OCI-LY1 (cell line): Measurements from ENCODE around the gene TTLL11.

Experiments
- H2AFZ ChIP-seq: fragments of 200-600 bp; sonication (generic), shearing (Covaris generic); 2 replicates; pipeline ENCODE4 v1.6.0; 2014; ENCODE audit warnings: antibody characterized with exemption, mild to moderate bottlenecking, low read length
- H3F3A ChIP-seq: fragments of 200-600 bp; sonication (generic), shearing (Covaris generic); 2 replicates; pipeline ENCODE4 v1.6.0; 2014; ENCODE audit warnings: mild to moderate bottlenecking, antibody characterized with exemption, low read length, moderate library complexity; ENCODE audit not compliant: insufficient read depth
- H3K27ac ChIP-seq: fragments of 200-600 bp; sonication (generic); 2 replicates; pipeline ENCODE4 v1.5.1; 2014; ENCODE audit warnings: low read length, mixed run types, mild to moderate bottlenecking, low read depth; ENCODE audit not compliant: poor library complexity, severe bottlenecking
- H3K27me3 ChIP-seq: fragments of 200-600 bp; sonication (generic); 2 replicates; pipeline ENCODE4 v1.6.0; 2014; ENCODE audit warnings: antibody characterized with exemption, mild to moderate bottlenecking, low read length, moderate library complexity; ENCODE audit not compliant: insufficient read depth
- H3K36me3 ChIP-seq: fragments of 200-600 bp; sonication (generic); 2 replicates; pipeline ENCODE4 v1.6.1; 2014; ENCODE audit warnings: mild to moderate bottlenecking, antibody characterized with exemption, low read length, moderate library complexity, mixed read lengths; ENCODE audit not compliant: insufficient read depth
- H3K4me1 ChIP-seq: fragments of 200-600 bp; sonication (generic); 2 replicates; pipeline ENCODE4 v1.5.1; 2014; ENCODE audit warnings: mild to moderate bottlenecking, low read length, moderate library complexity; ENCODE audit not compliant: insufficient read depth, severe bottlenecking
- H3K4me2 ChIP-seq: fragments of 200-600 bp; sonication (generic), shearing (Covaris generic); 2 replicates; pipeline ENCODE4 v1.6.1; 2014; ENCODE audit warnings: low read length
- H3K4me3 ChIP-seq: fragments of 200-600 bp; sonication (generic); 2 replicates; pipeline ENCODE4 v1.5.1; 2014; ENCODE audit warnings: low read length, low read depth, mild to moderate bottlenecking, mixed read lengths; ENCODE audit not compliant: poor library complexity, severe bottlenecking
- H3K79me2 ChIP-seq: fragments of 200-600 bp; shearing (Covaris generic); 2 replicates; pipeline ENCODE4 v1.6.1; 2016; ENCODE audit warnings: mixed run types, low read length, mixed read lengths; ENCODE audit not compliant: insufficient read depth
- H3K9ac ChIP-seq: fragments of 200-600 bp; sonication (generic), shearing (Covaris generic); 2 replicates; pipeline ENCODE4 v1.6.1; 2014; ENCODE audit warnings: mild to moderate bottlenecking, low read length, mixed read lengths
- H3K9me2 ChIP-seq: fragments of 200-600 bp; sonication (generic), shearing (Covaris generic); 2 replicates; pipeline ENCODE4 v1.6.1; 2014; ENCODE audit warnings: low read depth, mild to moderate bottlenecking, low read length, mixed read lengths
- H3K9me3 ChIP-seq: fragments of 200-600 bp; shearing (Covaris generic); 2 replicates; pipeline ENCODE4 v1.6.1; 2014; ENCODE audit warnings: low read length, mixed read lengths
- H4K20me1 ChIP-seq: fragments of 200-600 bp; sonication (generic), shearing (Covaris generic); 2 replicates; pipeline ENCODE4 v1.6.0; 2016; ENCODE audit warnings: mild to moderate bottlenecking, low read length; ENCODE audit not compliant: insufficient read depth
- EZH2 ChIP-seq: fragments of 200-600 bp; sonication (generic), shearing (Covaris generic); IDR thresholded peaks from 2 replicates; pipeline ENCODE4 v1.8.0; 2017; ENCODE audit warnings: borderline replicate concordance, mixed run types, mild to moderate bottlenecking, antibody characterized with exemption, low read length, moderate library complexity, mixed read lengths
- TF ChIP-seq, protein P1 (sequence below): fragments of 200-600 bp; sonication (generic), shearing (Covaris generic); IDR thresholded peaks from 2 replicates; pipeline ENCODE4 v1.5.1; 2017; ENCODE audit warnings: mild to moderate bottlenecking, antibody characterized with exemption, low read length, moderate library complexity, mixed read lengths

Gene TTLL11

DNA sequence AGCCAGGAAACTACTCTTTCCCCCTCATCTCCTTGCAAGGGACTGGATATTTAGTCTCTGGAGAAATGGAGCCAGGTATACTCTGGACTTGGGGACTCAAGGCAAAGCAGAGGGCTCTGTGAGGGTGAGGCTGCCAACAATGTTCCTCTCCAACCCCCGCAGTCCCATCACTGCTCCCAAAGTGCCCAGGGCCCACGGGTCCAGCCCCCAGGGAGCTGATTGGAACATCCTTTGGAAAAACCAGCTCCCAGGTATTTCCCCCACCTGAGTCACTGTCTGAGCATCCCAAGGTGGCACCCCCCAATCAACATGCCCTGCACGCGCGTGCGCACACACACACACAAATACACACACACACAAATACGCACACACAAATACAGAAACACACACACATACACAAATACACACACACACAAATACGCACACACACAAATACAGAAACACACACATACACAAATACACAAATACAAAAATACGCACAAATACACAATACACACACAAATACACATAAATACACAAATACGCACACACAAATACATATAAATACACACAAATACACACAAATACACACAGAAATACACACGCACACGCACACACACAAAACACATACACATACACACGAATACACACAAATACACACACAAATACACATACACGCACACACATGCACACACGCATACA is 304.3 kb downstream of the TTLL11 start:
- H3K9ac ChIP-seq, result no peak overlapping the region
- H3K36me3 ChIP-seq, result no peaks in the 10 kb centered on the region; the same call in 1 of the 2 replicates
- H2AFZ ChIP-seq, result no peak overlapping the region
- no peaks in the 10 kb centered on the region for H3K9me3 ChIP-seq
- H3K4me2 ChIP-seq, result no peak overlapping the region
- H3F3A ChIP-seq, result no peaks in the 10 kb centered on the region
- no peaks in the 10 kb centered on the region for H3K27me3 ChIP-seq
- TF ChIP-seq, protein P1, sequence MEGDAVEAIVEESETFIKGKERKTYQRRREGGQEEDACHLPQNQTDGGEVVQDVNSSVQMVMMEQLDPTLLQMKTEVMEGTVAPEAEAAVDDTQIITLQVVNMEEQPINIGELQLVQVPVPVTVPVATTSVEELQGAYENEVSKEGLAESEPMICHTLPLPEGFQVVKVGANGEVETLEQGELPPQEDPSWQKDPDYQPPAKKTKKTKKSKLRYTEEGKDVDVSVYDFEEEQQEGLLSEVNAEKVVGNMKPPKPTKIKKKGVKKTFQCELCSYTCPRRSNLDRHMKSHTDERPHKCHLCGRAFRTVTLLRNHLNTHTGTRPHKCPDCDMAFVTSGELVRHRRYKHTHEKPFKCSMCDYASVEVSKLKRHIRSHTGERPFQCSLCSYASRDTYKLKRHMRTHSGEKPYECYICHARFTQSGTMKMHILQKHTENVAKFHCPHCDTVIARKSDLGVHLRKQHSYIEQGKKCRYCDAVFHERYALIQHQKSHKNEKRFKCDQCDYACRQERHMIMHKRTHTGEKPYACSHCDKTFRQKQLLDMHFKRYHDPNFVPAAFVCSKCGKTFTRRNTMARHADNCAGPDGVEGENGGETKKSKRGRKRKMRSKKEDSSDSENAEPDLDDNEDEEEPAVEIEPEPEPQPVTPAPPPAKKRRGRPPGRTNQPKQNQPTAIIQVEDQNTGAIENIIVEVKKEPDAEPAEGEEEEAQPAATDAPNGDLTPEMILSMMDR, result no peak
- no peak for TF ChIP-seq EZH2
- H3K9me2 ChIP-seq, result no peaks in the 10 kb centered on the region
- no peak overlapping the region for H3K27ac ChIP-seq
- no peak overlapping the region for H3K4me3 ChIP-seq
- no peaks in the 10 kb centered on the region for H3K4me1 ChIP-seq
- H3K79me2 ChIP-seq, result no peaks in the 10 kb centered on the region
- no peaks in the 10 kb centered on the region for H4K20me1 ChIP-seq

GRCh38 chr9:121786998-121787422 is 306.1 kb downstream of the TTLL11 start:
- no peak overlapping the region for H2AFZ ChIP-seq
- H3K4me2 ChIP-seq, result no peak overlapping the region
- no peak overlapping the region for H3K27ac ChIP-seq
- H3K4me1 ChIP-seq, result no peaks in the 10 kb centered on the region
- H3K9me2 ChIP-seq, result no peaks in the 10 kb centered on the region
- no peak overlapping the region for H3K4me3 ChIP-seq
- no peak for TF ChIP-seq EZH2
- TF ChIP-seq, protein P1, result no peak
- no peaks in the 10 kb centered on the region for H4K20me1 ChIP-seq
- no peaks in the 10 kb centered on the region for H3K79me2 ChIP-seq
- no peaks in the 10 kb centered on the region for H3K9me3 ChIP-seq
- H3K36me3 ChIP-seq, result peaks cover 4% of the 10 kb centered on the region
- no peaks in the 10 kb centered on the region for H3K27me3 ChIP-seq
- no peak overlapping the region for H3K9ac ChIP-seq
- H3F3A ChIP-seq, result no peaks in the 10 kb centered on the region

DNA sequence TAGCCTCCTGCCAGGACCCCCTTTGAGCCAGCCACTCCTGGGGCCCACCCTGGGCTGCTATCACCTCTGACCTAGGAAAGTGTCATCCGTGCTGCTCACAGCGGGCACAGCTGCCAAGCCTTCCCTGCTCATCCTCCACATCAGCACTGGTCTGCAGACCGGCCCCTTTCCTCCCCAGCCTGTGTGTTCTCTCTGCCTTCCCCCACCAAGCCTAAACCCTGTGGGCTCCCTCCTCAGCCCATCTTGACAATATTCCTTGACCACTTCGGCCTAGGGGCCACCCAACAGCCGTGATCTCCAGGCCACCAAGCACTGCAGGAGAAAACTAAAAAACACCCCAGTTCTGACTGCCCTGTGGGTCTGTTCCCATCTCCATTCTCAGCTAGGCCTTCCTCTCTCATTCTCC is 306.6 kb downstream of the TTLL11 start:
- TF ChIP-seq, protein P1, result no peak
- no peak for TF ChIP-seq EZH2

More for the DNA sequence above, 306.6 kb downstream of the TTLL11 start:
- Histone ChIP-seq H3K36me3 (peaks cover 9% of the 10 kb centered on the region), H3K27ac (no peak overlapping the region), H3K27me3 (no peaks in the 10 kb centered on the region), H3K4me2 (no peak overlapping the region), H4K20me1 (no peaks in the 10 kb centered on the region), H3F3A (no peaks in the 10 kb centered on the region), H3K79me2 (no peaks in the 10 kb centered on the region), H3K9me2 (no peaks in the 10 kb centered on the region), H3K9ac (no peak overlapping the region), H2AFZ (no peak overlapping the region), H3K9me3 (no peaks in the 10 kb centered on the region), H3K4me1 (no peaks in the 10 kb centered on the region), H3K4me3 (no peak overlapping the region)
